Amniotic epithelial cell (primary cell): ENCODE data around the gene CFAP54.

Source experiments
- DNase-seq: peaks from one replicate; pipeline ENCODE4 v3.0.0-alpha.2; 2010; ENCODE audit warnings: low read depth

Gene CFAP54

DNA sequence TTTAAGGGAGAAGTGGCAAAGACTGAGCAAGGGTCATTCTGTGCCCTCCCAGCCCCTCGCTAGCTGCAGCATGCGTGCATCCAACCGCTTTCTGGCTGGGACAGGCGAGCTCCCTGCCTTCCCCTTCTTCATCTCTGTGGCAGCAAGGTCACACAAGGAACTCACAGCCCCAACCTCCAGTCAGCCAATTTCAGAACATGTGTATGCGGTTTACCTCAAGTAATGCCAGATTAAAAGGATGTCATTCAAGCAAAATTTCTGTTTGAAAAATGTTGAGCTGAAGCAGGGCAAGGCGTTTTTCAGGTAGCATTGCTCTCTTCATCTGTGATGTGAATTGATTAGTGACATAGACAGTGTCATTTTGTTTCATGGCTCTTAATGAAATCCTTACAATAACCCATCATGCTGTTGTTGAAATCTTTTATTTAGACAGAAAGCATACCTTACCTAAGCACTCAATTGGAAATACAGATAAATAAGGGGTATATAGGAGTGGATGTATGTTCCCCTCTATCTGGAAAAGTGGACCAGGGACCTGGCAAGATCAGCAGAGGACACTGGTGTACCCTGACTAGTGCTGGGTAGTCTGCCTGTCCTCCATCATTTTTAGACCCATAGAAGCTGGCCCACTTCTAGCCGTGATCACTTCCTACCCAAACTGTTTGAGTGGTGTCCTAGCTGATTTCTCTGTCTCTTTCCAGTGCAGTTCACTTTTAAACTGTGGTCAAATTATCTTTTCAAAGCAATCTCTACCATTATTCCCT, 334.9 kb downstream of the CFAP54 start:
- DNase-seq, result no peak

DNA sequence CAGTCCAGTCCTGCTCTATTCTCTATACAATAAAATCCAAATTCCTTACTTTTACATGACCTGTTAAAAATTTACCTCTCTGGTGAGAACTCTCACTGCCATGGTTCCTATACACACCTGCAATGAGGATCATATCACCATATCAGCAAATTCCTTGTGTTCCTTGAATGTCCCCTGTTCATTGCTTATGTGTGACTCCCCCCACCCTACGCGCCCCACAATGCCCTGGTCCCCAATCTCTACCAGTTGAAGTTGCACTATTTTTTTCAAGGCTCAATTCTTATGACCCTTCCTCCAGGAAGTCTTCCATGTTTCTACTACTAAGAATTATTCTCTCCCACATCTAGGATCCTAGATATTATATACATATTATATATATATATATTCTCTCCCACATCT, 335.5 kb downstream of the CFAP54 start:
- DNase-seq, result no peak

DNA sequence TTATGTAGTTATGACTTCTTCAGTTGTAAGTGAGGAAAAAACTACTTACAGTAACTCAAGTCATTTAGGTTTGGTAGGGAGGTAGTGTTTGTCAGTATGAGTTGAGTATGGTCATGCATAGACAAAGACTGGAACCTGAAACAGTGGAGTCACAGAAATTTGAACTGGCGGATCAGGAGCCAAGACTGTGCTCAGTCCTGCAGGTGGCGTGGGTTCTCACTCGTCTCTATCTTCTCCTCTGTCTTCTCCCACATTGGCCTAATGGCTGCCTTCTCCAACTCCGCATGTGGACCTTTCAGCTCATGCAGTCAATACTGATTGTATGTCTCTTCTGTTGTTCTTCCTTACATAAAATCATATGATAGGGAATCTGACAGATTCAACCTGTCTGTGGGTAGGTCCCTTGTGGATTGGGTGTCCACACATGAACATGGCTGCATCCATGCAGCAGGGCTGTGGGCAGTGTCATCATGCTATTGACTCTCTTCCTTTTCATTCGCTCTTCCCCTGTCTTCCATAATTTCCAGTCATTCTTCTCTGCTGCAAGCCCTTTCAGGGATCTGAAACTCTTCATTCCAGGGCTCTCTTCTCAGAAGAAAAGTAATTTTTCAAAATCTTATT, 338.9 kb downstream of the CFAP54 start:
- no peak for DNase-seq

DNA sequence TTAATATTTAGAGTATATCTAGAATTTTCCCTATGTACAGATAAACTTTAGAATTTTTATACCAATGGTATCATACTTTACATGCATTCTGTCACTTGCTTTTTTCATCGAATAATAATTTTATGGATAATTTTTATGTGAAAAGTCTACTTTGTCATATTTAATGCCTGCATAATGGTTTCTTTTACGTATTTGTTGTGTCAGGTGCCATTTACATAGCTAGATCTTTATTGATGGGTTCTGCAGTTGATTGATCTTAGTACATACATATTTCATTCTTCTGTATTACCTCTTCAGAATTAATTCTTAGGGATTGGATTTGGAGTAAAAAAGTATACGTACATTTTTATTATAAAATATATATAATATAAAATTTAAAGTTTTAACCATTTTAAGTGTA, 340.0 kb downstream of the CFAP54 start:
- no peak for DNase-seq

DNA sequence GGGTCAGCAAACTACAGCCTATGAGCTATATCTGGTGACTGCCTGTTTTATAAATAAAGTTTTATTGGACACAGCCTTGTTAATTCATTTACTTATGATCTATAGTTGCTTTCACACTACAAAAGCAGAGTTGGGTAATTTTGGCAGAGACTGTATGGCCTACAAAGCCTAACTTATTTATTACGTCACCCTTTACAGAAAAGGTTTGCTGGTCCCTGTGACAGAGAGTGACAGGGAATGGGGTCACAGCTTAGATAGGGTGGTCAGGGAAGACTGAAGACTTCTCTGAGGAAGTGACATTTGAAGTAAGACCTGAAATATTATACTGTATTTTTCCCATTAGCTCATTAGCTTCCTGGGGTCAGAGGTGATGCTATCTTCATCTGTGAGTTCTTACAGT, 342.0 kb downstream of the CFAP54 start:
- DNase-seq, result no peak

DNA sequence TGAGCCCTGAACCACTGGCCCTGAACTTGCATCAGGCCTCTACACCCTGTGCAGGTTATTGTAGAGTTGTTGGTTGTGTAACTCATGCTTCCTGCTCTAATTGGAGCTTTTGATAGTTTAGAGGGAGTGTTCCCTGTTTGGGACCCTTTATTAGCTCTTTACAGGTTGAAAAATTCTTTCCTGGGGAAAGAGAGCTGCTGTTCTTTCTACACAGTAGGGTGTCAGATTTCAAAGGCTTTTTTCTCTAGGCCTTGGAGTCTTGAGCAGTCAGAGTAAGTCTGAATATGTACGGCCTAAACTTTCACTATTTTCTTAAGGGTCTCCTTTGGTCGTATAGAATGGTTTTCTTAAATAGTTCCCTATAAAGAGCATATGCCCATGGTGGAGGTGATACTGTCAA, 356.9 kb downstream of the CFAP54 start:
- no peak for DNase-seq

DNA sequence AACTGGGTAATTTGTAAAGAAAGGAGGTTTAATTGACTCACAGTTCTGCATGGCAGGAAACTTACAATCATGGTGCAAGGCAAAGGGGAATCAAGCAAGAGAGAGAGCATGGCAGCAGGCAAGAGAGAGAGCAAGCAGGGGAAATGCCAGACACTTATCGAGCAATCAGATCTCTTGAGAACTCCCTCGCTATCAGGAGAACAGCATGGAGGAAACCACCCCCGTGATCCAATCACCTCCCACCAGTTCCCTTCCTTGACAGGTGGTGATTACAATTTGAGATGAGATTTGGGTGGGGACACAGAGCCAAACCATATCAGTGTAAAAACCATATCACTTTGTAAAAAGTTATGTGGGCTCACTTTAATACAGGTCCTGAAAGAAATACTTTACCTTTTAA, 361.3 kb downstream of the CFAP54 start:
- no peak for DNase-seq

DNA sequence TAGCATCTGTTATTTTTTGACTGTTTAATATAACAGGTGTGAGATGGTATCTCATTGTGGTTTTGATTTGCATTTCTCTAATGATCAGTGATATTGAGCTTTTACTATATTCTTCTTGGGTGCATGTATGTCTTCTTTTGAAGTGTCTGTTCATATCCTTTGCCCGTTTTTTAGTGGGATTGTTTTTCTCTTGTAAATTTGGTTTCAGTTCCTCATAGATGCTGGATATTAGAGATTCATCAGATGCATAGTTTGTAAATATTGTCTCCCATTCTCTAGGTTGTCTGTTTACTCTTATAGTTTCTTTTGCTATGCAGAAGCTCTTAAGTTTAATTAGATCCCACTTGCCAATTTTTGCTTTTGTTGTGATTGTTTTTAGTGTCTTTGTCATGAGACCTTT, 368.8 kb downstream of the CFAP54 start:
- DNase-seq, result no peak

DNA sequence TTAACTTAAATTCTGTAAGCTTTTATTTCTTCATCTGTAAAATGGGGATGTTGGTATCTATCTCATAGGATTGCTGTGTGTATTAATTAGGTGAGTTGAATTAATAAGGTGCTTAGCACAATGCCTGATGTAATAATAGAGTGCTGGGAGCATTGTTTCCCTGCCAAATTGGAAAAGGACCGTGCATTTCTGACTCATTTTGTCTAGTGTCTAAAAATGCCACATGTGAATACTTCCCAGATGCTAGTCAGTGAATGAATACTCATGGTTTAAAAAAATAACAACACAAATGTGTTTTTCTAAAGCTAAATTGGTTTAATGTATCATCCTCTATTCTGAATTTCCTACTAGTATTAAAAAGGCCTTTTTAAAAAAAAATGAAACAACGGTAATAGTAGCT, 372.3 kb downstream of the CFAP54 start:
- no peak for DNase-seq

DNA sequence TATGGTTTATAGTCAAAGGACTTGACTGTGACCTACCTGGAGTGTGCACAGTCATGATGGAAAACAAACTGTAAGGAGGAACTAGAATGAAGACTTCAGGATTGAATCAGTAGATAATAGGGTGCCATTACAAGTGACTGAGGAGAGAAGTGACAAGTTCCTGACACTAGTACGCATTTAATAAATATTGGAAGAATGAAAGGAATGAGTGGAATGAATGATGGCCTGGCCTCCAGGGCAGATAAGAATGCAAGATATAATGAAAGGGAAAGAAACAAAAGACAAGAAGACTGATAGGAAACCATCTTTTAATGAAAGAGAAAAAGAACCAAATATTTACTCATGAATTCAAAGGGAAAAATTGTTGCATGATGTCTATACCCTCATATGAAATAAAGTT, 372.9 kb downstream of the CFAP54 start:
- DNase-seq, result no peak

DNA sequence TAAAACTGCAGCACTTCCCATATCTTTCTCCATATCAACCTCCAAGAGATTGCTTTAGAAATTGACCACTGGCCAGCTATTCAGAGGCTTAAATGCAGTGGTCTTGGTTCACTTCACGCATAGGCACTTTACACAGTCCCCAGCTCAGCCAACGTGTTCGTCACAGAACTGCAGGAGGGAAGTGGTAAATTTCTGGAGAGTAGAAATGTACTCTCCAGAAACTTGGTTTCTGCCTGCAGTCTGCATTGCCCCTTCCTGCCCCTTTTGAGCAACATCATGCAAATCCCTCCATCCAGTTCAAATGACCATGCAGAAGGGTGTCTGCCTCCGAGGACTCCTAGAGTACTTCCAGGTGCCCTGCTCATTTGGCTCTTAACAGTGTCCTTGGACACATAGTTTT, 375.0 kb downstream of the CFAP54 start:
- DNase-seq, result no peak

DNA sequence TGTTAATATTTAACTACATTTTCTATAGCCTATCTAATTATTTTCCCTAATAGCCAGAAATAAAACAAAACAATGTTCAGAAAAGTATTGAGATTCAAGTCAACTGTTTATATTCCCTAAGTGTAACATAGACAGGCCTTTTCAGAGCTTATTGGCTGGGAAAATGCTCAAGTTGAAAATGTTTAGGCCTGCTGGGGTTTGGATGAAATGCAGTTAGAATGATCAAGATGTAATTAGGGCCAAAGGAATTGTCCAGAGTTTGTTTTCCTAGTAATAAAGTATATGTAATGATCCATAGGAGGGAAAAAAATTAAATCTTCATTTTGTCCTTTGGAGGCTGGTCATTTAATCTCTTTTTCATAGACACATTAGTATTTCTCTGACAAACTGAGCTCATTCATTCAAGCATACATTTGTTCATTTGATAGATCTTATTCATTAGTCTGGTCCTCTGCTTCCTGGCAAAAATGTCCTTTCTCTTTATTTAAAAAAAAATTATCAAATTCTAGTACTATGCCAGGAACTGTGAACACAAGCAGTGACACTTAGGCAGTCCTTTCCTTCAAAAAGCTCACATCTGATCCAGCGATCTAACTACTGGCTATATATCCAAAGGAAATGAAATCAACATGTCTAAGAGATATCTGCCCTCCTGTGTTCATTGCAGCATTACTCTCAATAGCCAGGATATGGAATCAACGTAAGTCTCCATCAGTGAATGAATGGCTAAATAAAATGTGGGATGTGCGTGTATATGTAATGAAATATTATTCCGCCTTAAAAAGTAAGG, 377.6 kb downstream of the CFAP54 start:
- no peak for DNase-seq

DNA sequence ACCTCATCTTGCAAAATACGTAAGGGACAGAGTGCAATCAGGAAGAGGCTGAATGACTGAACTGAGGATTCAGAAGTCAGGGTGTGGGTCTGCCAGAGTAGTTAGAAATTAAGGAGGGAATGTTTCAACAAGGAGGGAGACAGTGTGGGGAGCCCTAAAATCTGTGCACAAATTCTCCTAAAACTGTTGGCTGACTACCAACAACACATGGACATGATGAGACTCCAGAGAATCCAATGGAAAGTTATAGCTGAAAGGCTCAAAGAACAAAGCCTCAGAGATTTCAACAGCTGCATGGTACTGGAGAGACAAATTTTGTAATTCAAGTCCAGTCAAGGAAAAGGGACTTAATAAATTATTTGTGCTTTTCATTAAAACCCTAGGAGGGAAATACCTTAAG, 381.6 kb downstream of the CFAP54 start:
- DNase-seq, result no peak

DNA sequence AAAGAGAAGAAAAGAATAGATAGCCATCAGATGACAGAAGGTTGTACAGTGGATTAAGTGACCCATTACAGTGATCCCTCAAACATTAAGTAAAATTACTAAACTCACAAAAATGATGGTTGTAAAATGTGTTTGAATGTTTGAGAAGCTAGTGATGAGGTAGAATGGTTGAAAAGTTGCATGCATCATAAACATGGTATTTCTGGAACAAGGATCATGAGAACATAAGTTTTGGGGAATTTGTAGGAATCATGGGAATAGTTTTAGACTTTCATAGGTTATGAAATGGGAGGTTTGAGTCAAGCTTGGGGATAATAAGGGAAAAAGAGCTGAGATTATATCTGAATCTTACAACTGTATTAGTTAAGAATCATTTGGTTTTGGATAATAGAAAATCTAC, 383.6 kb downstream of the CFAP54 start:
- no peak for DNase-seq

DNA sequence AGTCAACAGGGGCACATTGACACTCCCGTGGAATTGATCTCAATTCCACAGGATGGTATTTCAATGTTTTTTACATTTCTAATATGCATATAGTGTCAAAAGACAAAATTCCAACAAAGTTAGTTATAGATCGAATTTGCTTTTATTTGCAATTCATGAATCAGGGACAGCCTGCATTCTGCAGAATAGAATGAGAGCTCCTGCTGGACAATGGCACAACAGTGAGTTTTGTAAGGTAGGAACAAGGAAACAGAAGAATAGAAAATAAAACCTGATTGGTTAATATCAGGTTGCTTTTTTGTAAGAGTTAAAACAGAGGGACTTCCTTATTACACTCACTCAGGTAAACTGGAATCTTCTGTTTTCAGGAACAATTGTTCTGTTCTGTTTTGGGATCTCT, 384.8 kb downstream of the CFAP54 start:
- no peak for DNase-seq

DNA sequence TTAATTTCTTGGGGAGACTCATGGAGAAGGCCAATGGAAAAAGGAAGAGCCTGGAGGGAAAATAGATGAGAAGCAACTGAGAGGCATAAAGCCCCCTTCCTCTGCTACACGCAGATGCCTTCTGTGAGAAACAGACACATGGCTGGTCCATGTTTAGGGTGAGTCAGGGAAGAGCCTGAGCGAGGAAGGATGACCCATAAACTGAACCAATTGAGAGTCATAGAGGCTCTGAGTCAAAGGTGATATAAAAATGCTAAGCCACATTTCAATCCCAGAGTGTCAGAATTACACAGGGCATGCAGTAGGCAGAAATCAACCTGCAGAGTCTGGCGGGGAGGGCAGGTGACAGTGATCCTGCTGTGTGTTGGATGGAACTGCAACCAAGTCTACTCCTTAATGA, 387.6 kb downstream of the CFAP54 start:
- peak; percentile 17 for DNase-seq

DNA sequence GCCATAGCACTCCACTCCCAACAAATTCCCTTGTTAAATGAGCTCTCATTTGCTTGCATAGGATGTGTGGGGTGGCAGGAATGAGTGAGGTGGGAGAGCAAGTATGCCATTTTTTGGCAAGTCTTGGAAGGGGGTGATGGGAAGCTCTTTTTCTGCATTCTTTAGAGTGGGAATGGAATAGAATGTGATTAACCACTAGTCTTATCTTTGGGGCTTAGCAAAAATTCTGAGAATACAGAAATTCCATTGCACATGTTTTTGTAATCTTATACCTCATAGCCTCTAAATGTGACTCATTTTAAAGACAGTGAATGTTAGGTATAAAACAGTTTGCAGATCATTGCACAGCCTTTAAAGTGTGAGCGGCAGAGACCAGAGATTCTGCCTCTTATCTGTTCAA, 389.3 kb downstream of the CFAP54 start:
- DNase-seq, result peak; percentile 77

DNA sequence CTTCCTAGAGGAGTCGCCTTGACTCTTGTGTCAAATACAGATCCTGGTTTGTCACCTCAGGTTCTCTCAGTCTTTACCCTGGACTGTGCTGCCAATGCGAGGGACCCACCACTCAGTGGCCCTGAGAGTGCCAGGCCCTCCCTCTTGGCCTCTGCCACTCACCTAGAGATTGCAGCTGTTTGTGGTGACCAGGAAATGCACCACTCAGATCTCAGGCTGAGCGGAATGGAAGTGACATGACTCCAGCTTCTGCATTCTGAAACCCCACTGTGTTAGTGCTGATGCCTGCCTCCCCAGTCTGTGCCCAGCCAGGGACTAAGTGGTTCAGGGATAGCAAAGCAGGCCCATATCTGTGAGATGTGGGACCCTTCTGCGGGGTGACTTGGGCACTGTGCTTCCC, 389.9 kb downstream of the CFAP54 start:
- DNase-seq, result no peak

DNA sequence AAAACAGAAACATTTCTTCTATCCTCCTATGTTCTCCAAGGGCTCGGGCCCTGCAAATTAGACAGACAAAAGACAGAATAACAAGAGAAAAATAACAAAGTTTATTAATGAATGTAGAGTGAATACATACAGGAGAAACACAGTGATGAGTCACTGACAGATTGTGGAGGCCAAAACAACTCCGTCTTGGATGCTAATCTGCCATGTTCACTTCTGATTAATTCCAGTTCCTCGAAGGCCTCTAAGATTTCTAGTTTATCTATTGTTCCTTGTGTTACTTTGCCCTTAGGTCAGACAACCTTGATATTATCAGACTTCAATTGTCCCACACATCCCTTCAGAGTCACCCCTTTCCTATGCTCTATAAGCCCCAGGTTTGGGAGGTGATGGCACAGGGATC, 390.8 kb downstream of the CFAP54 start:
- peak; percentile 57 for DNase-seq

DNA sequence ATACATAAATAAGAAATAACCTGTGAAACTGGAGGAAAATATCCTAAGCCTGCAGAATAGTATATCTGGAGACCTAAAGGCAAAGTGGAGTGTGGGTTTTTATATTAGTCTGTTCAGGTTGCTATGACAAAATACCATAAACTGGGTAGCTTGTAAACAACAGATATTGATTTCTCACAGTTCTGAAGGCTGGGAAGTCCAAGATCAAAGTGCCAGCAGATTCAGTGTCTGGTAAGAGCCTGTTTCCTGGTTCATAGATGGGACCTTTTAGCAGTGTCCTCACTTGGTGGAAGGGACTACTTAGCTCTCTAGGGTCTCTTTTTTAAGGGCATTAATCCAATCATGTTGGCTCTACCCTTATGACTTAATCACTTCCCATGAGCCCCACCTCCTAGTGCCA, 392.2 kb downstream of the CFAP54 start:
- no peak for DNase-seq

DNA sequence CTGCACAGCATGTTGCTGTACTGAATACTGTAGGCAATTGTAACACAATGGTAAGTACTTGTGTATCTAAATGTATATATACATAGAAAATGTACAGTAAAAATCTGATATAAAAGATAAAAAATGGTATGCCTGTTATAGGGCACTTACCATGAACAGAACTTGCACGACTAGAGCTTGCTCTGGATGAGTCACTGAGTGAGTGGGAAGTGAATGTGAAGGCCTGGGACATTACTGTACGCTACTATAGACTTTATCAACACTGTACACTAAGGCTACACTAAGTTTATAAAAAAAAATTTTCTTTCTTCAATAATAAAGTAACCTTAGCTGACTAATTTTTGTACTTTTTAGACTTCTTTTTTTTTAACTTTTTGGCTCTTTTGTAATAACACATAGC, 393.5 kb downstream of the CFAP54 start:
- DNase-seq, result peak; percentile 68

DNA sequence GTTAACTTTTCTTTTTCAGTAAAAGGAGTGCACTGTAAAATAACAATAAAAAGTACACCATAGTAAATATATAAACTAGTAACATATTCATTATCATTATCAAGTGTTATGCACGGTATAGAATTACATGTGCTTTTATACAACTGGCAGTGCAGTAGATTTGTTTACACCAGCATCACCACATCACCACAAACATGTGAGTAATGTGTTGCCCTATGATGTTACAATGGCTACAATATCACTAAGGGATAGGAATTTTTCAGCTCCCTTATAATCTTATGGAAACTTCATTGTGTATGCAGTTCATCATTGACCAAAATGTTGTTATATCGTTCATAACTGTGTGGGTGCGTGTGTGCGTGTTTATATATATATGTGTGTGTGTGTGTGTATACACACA, 394.2 kb downstream of the CFAP54 start:
- DNase-seq, result peak; percentile 43

DNA sequence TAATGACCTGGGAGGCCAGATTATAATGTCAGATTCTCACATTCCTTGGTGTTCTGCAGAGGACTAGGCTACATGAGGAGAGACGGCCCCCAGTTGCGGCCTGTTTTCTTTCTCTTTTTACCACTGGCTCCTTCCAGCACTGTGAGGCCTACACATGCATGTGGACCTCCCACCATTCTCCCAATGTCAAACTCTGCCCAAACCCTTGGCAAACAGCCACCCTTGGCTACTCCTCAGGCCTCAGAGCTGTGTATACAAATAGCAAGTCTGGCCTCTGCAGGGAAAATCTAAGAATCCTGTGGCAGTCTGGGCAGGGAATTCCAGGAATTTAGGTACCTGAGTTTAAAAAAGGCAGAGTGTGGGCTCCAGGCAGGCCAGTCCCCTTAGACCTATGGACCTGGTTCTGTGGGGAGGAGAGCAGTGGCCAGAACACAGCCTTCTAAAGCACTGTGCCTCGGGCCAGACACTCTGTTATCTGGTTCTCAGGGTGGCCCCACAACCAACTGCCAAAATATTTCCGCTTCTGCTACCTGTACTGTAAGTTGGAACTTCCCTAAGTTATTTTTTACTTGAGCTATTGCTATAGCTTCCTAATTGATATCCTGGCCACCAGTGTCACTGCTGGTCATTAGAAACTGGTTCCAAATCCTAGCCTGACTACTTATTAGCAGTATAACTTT, 397.8 kb downstream of the CFAP54 start:
- peak; percentile 75 for DNase-seq
